Mononuclear cell (primary cell): Measurements from ENCODE around the gene CCL25. TPM values are rescaled to one million over a fixed set of nuclear protein-coding genes. Genes with fewer than 3 reads are reported as not detected.

ENCODE experiments used
- H3K27me3 ChIP-seq: 2 replicates; pipeline ENCODE4 v1.6.0; 2011; ENCODE audit warnings: low read length, control low read depth; ENCODE audit not compliant: insufficient read depth
- H3K4me1 ChIP-seq: 2 replicates; pipeline ENCODE4 v1.5.1; 2011; ENCODE audit warnings: mild to moderate bottlenecking, low read length, control low read depth; ENCODE audit not compliant: insufficient read depth
- H3K4me3 ChIP-seq: 2 replicates; pipeline ENCODE4 v1.5.1; 2011; ENCODE audit warnings: mild to moderate bottlenecking, low read length, moderate library complexity
- H3K9me3 ChIP-seq: 2 replicates; pipeline ENCODE4 v1.5.1; 2011; ENCODE audit warnings: low read depth, mild to moderate bottlenecking, control low read depth, low read length
- total RNA-seq: library from RNA; depleted of rRNA; stranded (reverse); fragments of >200 nt; gene quantifications from one replicate; pipeline ENCODE4 v1.2.3, GENCODE V29; 2012

Gene CCL25
- total RNA-seq, 1 donor: not detected

- no peak overlapping the region for H3K4me3 ChIP-seq
- H3K9me3 ChIP-seq: no peaks in the 10 kb centered on the region
- H3K4me1 ChIP-seq: peaks cover 6% of the 10 kb centered on the region
- H3K27me3 ChIP-seq: no peaks in the 10 kb centered on the region
Measured at GRCh38 chr19:8065875-8066261, 13.3 kb downstream of the CCL25 start.

DNA sequence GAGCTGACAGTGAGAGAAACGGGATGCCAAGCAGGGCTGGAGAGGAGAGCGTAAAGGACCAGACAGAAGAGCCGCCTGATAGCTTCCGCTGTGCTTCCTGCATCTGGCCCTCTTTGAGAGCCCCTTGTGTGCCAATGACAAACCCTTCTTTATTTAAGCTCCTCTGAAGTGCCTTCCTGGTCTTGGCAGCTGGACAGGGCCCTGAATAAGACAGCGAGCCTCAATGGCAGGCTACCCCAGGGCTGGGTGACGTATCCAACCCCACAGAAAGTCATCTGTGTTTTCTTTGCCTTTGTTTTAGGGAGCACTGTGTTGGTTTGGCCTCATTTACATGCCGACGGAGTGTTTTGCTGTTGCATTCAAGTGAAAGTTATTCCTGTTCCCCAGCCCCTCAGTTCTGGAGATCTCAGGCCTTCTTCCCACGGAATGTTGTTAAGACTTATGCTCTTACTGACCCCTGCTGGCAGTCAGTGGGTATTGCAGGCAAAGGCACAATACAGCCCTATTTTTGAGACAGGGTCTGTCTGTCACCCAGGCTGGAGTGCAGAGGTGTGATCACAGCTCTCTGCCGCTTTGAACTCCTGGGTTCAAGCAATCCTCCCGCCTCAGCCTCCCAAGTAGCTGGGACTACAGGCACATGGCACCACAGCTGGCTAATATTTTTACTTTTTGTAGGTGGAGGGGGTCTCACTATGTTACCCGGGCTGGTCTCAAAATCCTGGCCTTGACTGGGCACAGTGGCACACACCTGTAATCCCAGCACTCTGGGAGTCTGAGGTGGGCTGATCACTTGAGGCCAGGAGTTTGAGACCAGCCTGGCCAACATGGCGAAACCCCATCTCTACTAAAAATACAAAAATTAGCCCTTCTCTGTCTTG lies 16.8 kb downstream of the CCL25 start:
- H3K9me3 ChIP-seq: no peaks in the 10 kb centered on the region
- peaks cover 6% of the 10 kb centered on the region for H3K4me1 ChIP-seq
- H3K4me3 ChIP-seq: no peak overlapping the region
- H3K27me3 ChIP-seq: no peaks in the 10 kb centered on the region

DNA sequence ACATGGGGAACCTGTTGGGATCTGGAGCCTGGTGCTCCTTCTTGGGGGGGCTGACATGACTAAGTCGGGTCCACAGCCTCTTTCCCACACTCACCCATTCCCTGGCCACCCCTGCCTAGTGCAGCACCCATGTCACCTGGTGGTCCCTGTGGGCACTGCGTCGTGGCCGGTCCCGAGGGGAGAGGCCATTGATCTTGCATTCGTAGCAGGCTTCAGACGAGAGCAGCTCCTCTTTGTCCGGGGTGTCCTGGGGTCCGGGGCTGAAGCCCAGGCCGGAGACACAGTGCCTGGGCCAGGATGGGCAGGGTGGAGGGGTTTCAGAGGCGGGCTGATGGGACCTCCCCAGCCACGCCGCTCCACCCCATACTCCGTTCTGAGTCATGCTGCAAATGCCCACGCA lies 19.4 kb downstream of the CCL25 start:
- Histone ChIP-seq H3K4me1 (no peaks in the 10 kb centered on the region), H3K4me3 (no peak overlapping the region), H3K9me3 (no peaks in the 10 kb centered on the region), H3K27me3 (no peaks in the 10 kb centered on the region)

- Histone ChIP-seq H3K27me3 (no peaks in the 10 kb centered on the region), H3K4me1 (no peaks in the 10 kb centered on the region), H3K4me3 (no peak overlapping the region), H3K9me3 (no peaks in the 10 kb centered on the region)
Measured at GRCh38 chr19:8074501-8074900, 21.9 kb downstream of the CCL25 start.

GRCh38 chr19:8075158-8076074 lies 22.9 kb downstream of the CCL25 start:
- no peaks in the 10 kb centered on the region for H3K4me1 ChIP-seq
- no peaks in the 10 kb centered on the region for H3K27me3 ChIP-seq
- H3K4me3 ChIP-seq: no peak overlapping the region
- no peaks in the 10 kb centered on the region for H3K9me3 ChIP-seq

DNA sequence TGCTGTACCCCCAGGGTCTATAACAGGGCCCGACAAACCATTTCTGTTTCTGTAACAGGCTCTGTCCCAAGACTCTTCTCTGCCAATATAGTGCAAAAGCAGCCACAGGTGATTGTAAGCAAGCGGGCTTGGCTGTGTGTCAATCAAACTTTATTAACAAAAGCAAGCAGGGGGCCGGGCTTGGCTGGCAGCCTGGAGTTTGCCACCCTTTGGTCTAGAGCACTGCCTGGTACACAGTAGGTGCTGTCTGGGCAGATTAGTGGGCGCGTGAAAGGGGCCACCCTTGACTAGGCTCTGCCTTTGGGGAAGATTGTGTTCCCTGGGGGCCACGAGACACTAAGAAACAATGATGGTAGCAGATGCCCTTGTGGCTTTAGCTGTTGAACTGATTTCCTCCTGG lies 27.4 kb downstream of the CCL25 start:
- no peaks in the 10 kb centered on the region for H3K9me3 ChIP-seq
- H3K4me1 ChIP-seq: no peaks in the 10 kb centered on the region
- H3K4me3 ChIP-seq: no peak overlapping the region
- no peaks in the 10 kb centered on the region for H3K27me3 ChIP-seq

- Histone ChIP-seq H3K9me3 (no peaks in the 10 kb centered on the region), H3K27me3 (no peaks in the 10 kb centered on the region), H3K4me3 (no peak overlapping the region), H3K4me1 (no peaks in the 10 kb centered on the region)
Measured at GRCh38 chr19:8080832-8081231, 28.3 kb downstream of the CCL25 start.

DNA sequence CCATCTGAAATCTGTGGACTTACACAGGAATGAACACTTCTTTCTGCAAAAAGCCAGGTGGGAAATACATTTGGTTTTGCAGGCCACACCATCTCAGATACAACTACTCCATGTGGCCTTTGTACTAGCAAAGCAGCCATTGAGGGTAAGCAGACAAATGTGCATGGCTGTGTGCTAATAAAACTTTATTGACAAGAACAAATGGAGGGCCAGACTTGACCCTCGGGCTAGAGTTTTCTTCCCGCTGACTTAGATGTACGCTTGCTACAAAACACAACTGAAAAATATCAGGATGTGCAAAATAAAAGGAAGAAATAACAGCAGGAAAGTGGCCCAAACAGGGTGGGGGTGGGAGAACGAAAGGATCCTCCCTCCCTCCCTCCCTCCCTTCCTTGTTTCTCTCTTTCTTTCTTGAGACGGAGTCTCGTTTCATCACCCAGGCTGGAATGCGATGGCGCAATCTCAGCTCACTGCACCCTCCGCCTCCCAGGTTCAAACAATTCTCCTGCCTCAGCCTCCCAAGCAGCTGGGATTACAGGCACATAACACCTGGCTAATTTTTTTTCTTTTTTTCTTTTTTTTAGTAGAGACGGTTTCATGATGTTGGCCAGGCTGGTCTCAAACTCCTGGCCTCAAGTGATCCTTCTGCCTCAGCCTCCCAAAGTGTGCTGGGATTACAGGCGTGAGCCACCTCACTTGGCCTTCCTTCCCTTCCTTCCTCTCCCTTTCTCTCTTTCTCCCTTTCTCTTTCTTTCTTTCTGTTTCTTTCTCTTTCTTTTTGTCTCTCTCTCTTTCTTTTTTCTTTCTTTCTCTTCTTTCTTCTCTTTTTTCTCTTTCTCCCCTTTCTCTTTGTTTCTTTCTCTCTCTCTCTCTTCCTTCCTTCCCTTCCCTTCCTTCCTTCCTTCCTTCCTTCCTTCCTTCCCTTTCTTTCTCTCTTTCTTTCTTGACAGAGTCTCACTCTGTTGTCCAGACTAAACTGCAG lies 29.3 kb downstream of the CCL25 start:
- Histone ChIP-seq H3K9me3 (no peaks in the 10 kb centered on the region), H3K4me3 (no peak overlapping the region), H3K4me1 (no peaks in the 10 kb centered on the region), H3K27me3 (no peaks in the 10 kb centered on the region)

GRCh38 chr19:8083141-8083540 lies 30.6 kb downstream of the CCL25 start:
- H3K9me3 ChIP-seq: no peaks in the 10 kb centered on the region
- H3K4me1 ChIP-seq: no peaks in the 10 kb centered on the region
- no peaks in the 10 kb centered on the region for H3K27me3 ChIP-seq
- no peak overlapping the region for H3K4me3 ChIP-seq

DNA sequence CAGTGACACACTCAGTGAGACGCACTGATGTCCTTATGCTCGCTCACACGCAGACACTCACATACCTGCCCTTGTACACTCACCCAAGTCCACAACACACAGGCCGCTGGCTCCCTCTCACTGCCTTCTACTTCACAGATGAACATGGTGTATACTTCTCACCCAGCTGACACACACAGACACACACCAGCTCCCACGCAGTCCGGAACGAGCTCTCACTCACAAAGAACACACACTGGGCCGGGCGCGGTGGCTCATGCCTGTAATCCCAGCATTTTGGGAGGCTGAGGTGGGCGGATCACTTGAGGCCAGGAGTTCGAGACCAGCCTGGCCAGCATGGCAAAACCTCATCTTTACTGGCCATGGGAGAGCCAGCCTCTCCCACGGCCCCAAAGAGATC lies 31.6 kb downstream of the CCL25 start:
- Histone ChIP-seq H3K9me3 (no peaks in the 10 kb centered on the region), H3K4me3 (no peak overlapping the region), H3K4me1 (no peaks in the 10 kb centered on the region), H3K27me3 (no peaks in the 10 kb centered on the region)

DNA sequence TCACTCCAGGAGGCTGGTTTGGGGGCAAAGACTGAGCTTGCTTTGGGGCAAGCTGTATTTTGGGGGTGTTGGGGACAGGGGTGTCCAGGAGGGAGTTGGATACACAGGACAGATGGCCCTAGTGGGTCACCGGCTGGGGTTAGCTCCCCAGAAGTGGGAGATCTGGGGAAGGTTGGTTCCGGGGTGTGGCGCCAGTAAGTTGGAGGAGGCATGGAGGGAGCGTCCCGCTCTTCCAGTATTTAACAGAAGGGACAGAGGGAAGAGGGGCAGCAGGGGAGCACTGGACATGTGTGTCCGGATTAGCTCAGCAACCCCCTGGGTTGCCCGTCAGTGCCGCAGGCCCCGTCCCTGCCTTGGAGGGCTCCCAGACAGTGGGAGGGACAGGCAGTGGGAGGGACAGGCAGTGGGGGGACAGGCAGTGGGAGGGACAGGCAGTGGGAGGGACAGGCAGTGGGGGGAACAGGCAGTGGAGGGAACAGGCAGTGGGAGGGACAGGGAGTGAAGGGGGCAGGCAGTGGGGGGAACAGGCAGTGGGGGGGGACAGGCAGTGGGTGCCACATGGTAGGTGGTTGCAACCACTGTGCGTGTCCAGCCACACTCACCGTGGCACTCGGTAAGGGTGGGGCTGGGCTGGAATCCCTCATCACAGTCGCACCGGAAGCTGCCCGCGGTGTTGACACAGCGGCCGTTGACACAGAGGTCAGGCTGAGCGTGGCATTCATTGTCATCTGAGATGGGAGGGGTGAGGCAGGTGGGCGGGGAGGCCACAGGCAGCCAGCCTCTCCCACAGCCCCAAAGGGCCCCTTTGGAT lies 33.2 kb downstream of the CCL25 start:
- no peaks in the 10 kb centered on the region for H3K4me1 ChIP-seq
- no peaks in the 10 kb centered on the region for H3K27me3 ChIP-seq
- no peaks in the 10 kb centered on the region for H3K9me3 ChIP-seq
- H3K4me3 ChIP-seq: no peak overlapping the region

DNA sequence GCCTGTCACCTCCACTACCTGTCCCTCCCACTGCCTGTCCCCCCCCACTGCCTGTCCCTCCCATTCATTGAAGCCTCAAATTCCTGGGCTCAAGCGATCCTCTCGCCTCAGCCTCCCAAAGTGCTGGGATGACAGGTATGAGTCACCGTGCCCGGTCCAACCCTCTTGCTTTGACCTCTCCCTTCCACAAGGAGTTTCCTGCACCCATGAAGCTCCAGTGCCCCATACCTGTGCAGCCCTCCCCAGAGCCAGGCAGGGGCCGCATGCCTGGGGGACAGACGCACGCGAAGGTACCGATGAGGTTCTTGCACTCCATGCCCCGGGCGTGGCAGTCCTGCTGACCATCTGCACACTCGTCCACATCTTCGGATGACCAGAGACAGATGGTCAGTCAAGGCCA lies 34.3 kb downstream of the CCL25 start:
- H3K4me3 ChIP-seq: no peak overlapping the region
- no peaks in the 10 kb centered on the region for H3K27me3 ChIP-seq
- H3K4me1 ChIP-seq: no peaks in the 10 kb centered on the region
- H3K9me3 ChIP-seq: no peaks in the 10 kb centered on the region

- Histone ChIP-seq H3K4me1 (no peaks in the 10 kb centered on the region), H3K9me3 (no peaks in the 10 kb centered on the region), H3K27me3 (no peaks in the 10 kb centered on the region), H3K4me3 (no peak overlapping the region)
Measured at GRCh38 chr19:8087876-8088275, 35.3 kb downstream of the CCL25 start.
